H9 (cell line): ENCODE results near the gene PIEZO2. TPM values are rescaled to one million over a fixed set of nuclear protein-coding genes. Genes with fewer than 3 reads are reported as not detected.

Experiments
- DNase-seq: peaks from one replicate; pipeline ENCODE4 v3.0.0-alpha.2; 2017
- H2AFZ ChIP-seq: one replicate; pipeline ENCODE4 v1.6.1; 2013; ENCODE audit warnings: mild to moderate bottlenecking, low read length, control low read depth, moderate library complexity
- H2AK5ac ChIP-seq: 2 replicates; pipeline ENCODE4 v1.6.1; 2013; ENCODE audit warnings: low read length, control low read depth, mixed read lengths; ENCODE audit not compliant: insufficient read length
- H2BK120ac ChIP-seq: one replicate; pipeline ENCODE4 v1.6.1; 2013; ENCODE audit warnings: low read depth, mild to moderate bottlenecking, low read length, control low read depth, inconsistent platforms; ENCODE audit not compliant: poor library complexity, severe bottlenecking
- H2BK12ac ChIP-seq: 2 replicates; pipeline ENCODE4 v1.6.1; 2013; ENCODE audit warnings: low read length, control low read depth, mixed read lengths, low read depth; ENCODE audit not compliant: insufficient read length
- H2BK15ac ChIP-seq: 2 replicates; pipeline ENCODE4 v1.6.1; 2013; ENCODE audit warnings: low read depth, low read length, control low read depth
- H2BK20ac ChIP-seq: one replicate; pipeline ENCODE4 v1.6.1; 2013; ENCODE audit warnings: low read depth, mild to moderate bottlenecking, low read length, control low read depth, inconsistent platforms; ENCODE audit not compliant: poor library complexity, severe bottlenecking
- H2BK5ac ChIP-seq: 2 replicates; pipeline ENCODE4 v1.6.1; 2013; ENCODE audit warnings: low read length, control low read depth, mixed read lengths; ENCODE audit not compliant: insufficient read length
- H3K14ac ChIP-seq: 2 replicates; pipeline ENCODE4 v1.6.1; 2013; ENCODE audit warnings: low read length, control low read depth; ENCODE audit not compliant: insufficient read depth
- H3K18ac ChIP-seq: 2 replicates; pipeline ENCODE4 v1.6.1; 2013; ENCODE audit warnings: low read depth, mild to moderate bottlenecking, mixed read lengths, low read length, control low read depth; ENCODE audit not compliant: insufficient read length
- H3K23ac ChIP-seq: 2 replicates; pipeline ENCODE4 v1.6.1; 2013; ENCODE audit warnings: low read length, control low read depth, mixed read lengths, low read depth; ENCODE audit not compliant: insufficient read length
- H3K23me2 ChIP-seq: 2 replicates; pipeline ENCODE4 v1.6.1; 2013; ENCODE audit warnings: low read depth, mild to moderate bottlenecking, mixed read lengths, low read length, control low read depth; ENCODE audit not compliant: insufficient read length, poor library complexity, severe bottlenecking
- H3K27ac ChIP-seq: 2 replicates; pipeline ENCODE4 v1.5.1; 2013; ENCODE audit warnings: low read length, control low read depth, mixed read lengths, low read depth; ENCODE audit not compliant: insufficient read length
- H3K27me3 ChIP-seq: 2 replicates; pipeline ENCODE4 v1.6.1; 2013; ENCODE audit warnings: low read length, control low read depth, inconsistent platforms; ENCODE audit not compliant: insufficient read depth
- H3K4ac ChIP-seq: 2 replicates; pipeline ENCODE4 v1.6.1; 2013; ENCODE audit warnings: low read depth, mild to moderate bottlenecking, control low read depth, inconsistent platforms, low read length, moderate library complexity
- H3K4me1 ChIP-seq: 2 replicates; pipeline ENCODE4 v1.6.1; 2013; ENCODE audit warnings: low read length, control low read depth, inconsistent platforms; ENCODE audit not compliant: insufficient read depth
- H3K4me2 ChIP-seq: 2 replicates; pipeline ENCODE4 v1.6.1; 2013; ENCODE audit warnings: low read length, control low read depth, mixed read lengths; ENCODE audit not compliant: insufficient read length, insufficient read depth
- H3K56ac ChIP-seq: 2 replicates; pipeline ENCODE4 v1.6.1; 2013; ENCODE audit warnings: low read depth, mild to moderate bottlenecking, mixed read lengths, low read length, control low read depth; ENCODE audit not compliant: insufficient read length
- H3K79me1 ChIP-seq: 2 replicates; pipeline ENCODE4 v1.6.1; 2013; ENCODE audit warnings: low read depth, mild to moderate bottlenecking, moderate library complexity, low read length, control low read depth, inconsistent platforms; ENCODE audit not compliant: insufficient read depth, poor library complexity, severe bottlenecking
- H3K79me2 ChIP-seq: 2 replicates; pipeline ENCODE4 v1.6.1; 2013; ENCODE audit warnings: low read length, control low read depth, inconsistent platforms; ENCODE audit not compliant: insufficient read depth
- H3K9ac ChIP-seq: 2 replicates; pipeline ENCODE4 v1.6.1; 2013; ENCODE audit warnings: low read length, control low read depth, mixed read lengths; ENCODE audit not compliant: insufficient read length; ENCODE audit errors: extremely low read depth
- H3K9me3 ChIP-seq: one replicate; pipeline ENCODE4 v1.6.1; 2013; ENCODE audit warnings: low read depth, low read length, inconsistent platforms; ENCODE audit not compliant: control insufficient read depth
- H3T11ph ChIP-seq: one replicate; pipeline ENCODE4 v1.6.1; 2013; ENCODE audit warnings: mild to moderate bottlenecking, low read length, control low read depth, inconsistent platforms
- H4K20me1 ChIP-seq: one replicate; pipeline ENCODE4 v1.6.1; 2013; ENCODE audit not compliant: control insufficient read depth, insufficient read length, insufficient read depth
- H4K5ac ChIP-seq: 2 replicates; pipeline ENCODE4 v1.6.1; 2013; ENCODE audit warnings: low read depth, mild to moderate bottlenecking, mixed read lengths, low read length, control low read depth; ENCODE audit not compliant: insufficient read length
- H4K8ac ChIP-seq: replicated peaks from 2 replicates; pipeline ENCODE4 v1.6.1; 2013; ENCODE audit warnings: low read length, control low read depth, mixed read lengths, low read depth; ENCODE audit not compliant: insufficient read length
- H4K91ac ChIP-seq: 2 replicates; pipeline ENCODE4 v1.6.1; 2013; ENCODE audit warnings: low read depth, mild to moderate bottlenecking, moderate library complexity, mixed read lengths, low read length, control low read depth; ENCODE audit not compliant: insufficient read length
- H3K27ac Mint-ChIP-seq, 3 experiments: 2 replicates in 2 of 3; 3 replicates in 1 of 3; pipeline ENCODE4 v1.8.0; 2020 to 2021; ENCODE audit warnings: mixed read lengths in 3 of 3, mild to moderate bottlenecking in 1 of 3, moderate library complexity in 1 of 3
- H3K27me3 Mint-ChIP-seq: 2 replicates; pipeline ENCODE4 v1.8.0; 2021; ENCODE audit warnings: low read depth, mild to moderate bottlenecking, moderate library complexity, mixed read lengths
- H3K36me3 Mint-ChIP-seq, 3 experiments: 2 replicates in 2 of 3; 3 replicates in 1 of 3; pipeline ENCODE4 v1.8.0; 2020 to 2021; ENCODE audit warnings: low read depth in 3 of 3, mixed read lengths in 3 of 3; ENCODE audit not compliant: insufficient read depth in 1 of 3
- H3K4me1 Mint-ChIP-seq, 2 experiments: 2 replicates each; pipeline ENCODE4 v1.8.0; 2020; ENCODE audit warnings: mixed read lengths in 2 of 2
- H3K4me3 Mint-ChIP-seq, 2 experiments: 2 replicates in 1 of 2; 3 replicates in 1 of 2; pipeline ENCODE4 v1.8.0; 2020 to 2021; ENCODE audit warnings: mild to moderate bottlenecking in 2 of 2, mixed read lengths in 2 of 2, moderate library complexity in 1 of 2
- H3K9me3 Mint-ChIP-seq, 2 experiments: 2 replicates in 1 of 2; 3 replicates in 1 of 2; pipeline ENCODE4 v1.8.0; 2020; ENCODE audit warnings: mild to moderate bottlenecking in 2 of 2, mixed read lengths in 2 of 2, moderate library complexity in 1 of 2
- WGBS: extraction: QIAGEN DNeasy Blood & Tissue Kit; methylation state at CpG from one replicate; pipeline ENCODE4 v1.1.7; 2013; ENCODE audit warnings: missing lambda C conversion rate, low lambda C conversion rate, mixed read lengths; ENCODE audit not compliant: insufficient read length; ENCODE audit errors: extremely low coverage; 5-methylcytosine and 5-hydroxymethylcytosine counted together
- total RNA-seq: library from RNA; stranded (reverse); gene quantifications from 2 replicates; pipeline ENCODE4 v1.2.1, GENCODE V29; 2021
- TF ChIP-seq, protein P1 (sequence below): fragments of 200-600 bp; sonication (generic); conservative IDR thresholded peaks from 3 replicates; pipeline ENCODE4 v1.8.0; 2021; ENCODE audit warnings: antibody characterized with exemption, mild to moderate bottlenecking

PIEZO2 gene
- total RNA-seq, 1 experiment from 2014 or later = 3.9 TPM

GRCh38 chr18:11115276-11115675 lies 34.1 kb downstream of the PIEZO2 start:
- no peak overlapping the region for H3K9ac ChIP-seq
- DNase-seq = no peak
- no peak overlapping the region for H3K23ac ChIP-seq
- H3K79me2 ChIP-seq = no peaks in the 10 kb centered on the region
- H2AFZ ChIP-seq = no peak overlapping the region
- H3K27ac ChIP-seq = no peak overlapping the region
- H4K5ac ChIP-seq = no peak overlapping the region
- no peak overlapping the region for H3K14ac ChIP-seq
- H3K9me3 ChIP-seq = no peaks in the 10 kb centered on the region
- TF ChIP-seq, protein P1, sequence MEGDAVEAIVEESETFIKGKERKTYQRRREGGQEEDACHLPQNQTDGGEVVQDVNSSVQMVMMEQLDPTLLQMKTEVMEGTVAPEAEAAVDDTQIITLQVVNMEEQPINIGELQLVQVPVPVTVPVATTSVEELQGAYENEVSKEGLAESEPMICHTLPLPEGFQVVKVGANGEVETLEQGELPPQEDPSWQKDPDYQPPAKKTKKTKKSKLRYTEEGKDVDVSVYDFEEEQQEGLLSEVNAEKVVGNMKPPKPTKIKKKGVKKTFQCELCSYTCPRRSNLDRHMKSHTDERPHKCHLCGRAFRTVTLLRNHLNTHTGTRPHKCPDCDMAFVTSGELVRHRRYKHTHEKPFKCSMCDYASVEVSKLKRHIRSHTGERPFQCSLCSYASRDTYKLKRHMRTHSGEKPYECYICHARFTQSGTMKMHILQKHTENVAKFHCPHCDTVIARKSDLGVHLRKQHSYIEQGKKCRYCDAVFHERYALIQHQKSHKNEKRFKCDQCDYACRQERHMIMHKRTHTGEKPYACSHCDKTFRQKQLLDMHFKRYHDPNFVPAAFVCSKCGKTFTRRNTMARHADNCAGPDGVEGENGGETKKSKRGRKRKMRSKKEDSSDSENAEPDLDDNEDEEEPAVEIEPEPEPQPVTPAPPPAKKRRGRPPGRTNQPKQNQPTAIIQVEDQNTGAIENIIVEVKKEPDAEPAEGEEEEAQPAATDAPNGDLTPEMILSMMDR = no peak
- no peak overlapping the region for H2BK120ac ChIP-seq
- no peak overlapping the region for H3K56ac ChIP-seq
- no peak overlapping the region for H3T11ph ChIP-seq
- H4K91ac ChIP-seq = no peak overlapping the region
- H3K4ac ChIP-seq = no peak overlapping the region
- H3K79me1 ChIP-seq = no peaks in the 10 kb centered on the region
- Mint-ChIP-seq H3K36me3 (peaks cover 0 to 3% (median 0%) of the 10 kb centered on the region in 3 experiments; a peak in 2 of 7 replicates), H3K27me3 (no peaks in the 10 kb centered on the region; the same call in 1 of the 2 replicates), H3K4me1 (peaks cover 6 to 7% of the 10 kb centered on the region in 2 experiments), H3K9me3 (no peaks in the 10 kb centered on the region), H3K4me3 (no peak overlapping the region), H3K27ac (no peak overlapping the region)
- no CpG with 5 or more reads among the region's 1 CpG for WGBS
- H3K27me3 ChIP-seq = no peaks in the 10 kb centered on the region
- no peak overlapping the region for H2AK5ac ChIP-seq
- H3K4me2 ChIP-seq = no peak overlapping the region
- H3K18ac ChIP-seq = no peak overlapping the region
- H3K4me1 ChIP-seq = no peaks in the 10 kb centered on the region
- no peak overlapping the region for H2BK12ac ChIP-seq
- H2BK20ac ChIP-seq = no peak overlapping the region
- no peaks in the 10 kb centered on the region for H3K23me2 ChIP-seq
- no peak overlapping the region for H2BK15ac ChIP-seq
- H2BK5ac ChIP-seq = no peak overlapping the region
- no peaks in the 10 kb centered on the region for H4K20me1 ChIP-seq
- H4K8ac ChIP-seq = no peak overlapping the region
